SIG-M5 (cell line): Measurements from ENCODE around the gene PROSER2.

Experiments
- DNase-seq: peaks from one replicate; lab custom pipeline; 2025; lab: John Stamatoyannopoulos, UW

The PROSER2 gene

GRCh38 chr10:11869743-11870460 lies 46.7 kb downstream of the PROSER2 start:
- DNase-seq = no peak

- no peak for DNase-seq
These were observed 47.3 kb downstream of the PROSER2 start for GRCh38 chr10:11870461-11870780.

DNA sequence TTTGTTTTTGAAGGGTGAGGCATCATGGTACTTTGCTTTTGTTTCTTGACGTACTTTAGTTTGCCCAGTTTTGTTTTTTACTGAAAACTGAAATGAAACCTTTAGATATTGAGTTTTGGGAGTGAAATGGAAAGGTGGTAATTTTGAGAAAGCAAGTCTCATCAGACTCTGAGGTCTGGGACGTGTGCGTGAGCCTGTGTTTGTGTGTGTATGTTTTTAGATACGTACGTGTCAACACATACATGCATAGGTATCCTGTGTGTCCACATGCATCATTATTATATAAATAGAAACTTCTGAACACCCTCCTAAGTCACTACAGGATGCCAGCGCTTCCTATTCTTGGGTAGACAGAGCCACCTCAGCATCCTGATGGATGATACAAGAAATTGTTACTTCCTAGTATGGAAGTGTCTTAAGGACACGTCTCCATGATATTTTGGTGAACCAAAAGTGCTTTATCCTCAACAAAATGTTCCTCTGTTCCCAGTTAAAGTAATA lies 47.8 kb downstream of the PROSER2 start:
- DNase-seq = no peak

DNA sequence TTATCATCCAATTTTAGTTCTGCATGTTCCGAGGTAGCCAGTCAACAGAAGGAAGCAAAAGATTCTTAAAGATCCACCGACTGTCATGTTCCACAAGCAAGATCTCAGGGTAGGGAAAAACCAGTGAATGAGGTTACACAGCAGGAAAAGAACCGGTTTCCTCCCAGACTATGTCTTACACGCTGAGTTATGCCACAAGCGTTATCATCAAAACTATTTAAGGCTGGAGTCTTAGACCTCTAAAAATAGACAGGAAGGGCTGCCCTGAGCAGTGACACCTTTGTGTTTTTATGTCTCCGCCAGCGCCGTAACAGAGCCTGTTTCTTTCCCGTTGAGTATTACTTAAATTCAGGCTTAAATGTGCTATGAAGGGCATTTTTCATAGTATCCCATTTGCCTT lies 48.3 kb downstream of the PROSER2 start:
- no peak for DNase-seq

DNA sequence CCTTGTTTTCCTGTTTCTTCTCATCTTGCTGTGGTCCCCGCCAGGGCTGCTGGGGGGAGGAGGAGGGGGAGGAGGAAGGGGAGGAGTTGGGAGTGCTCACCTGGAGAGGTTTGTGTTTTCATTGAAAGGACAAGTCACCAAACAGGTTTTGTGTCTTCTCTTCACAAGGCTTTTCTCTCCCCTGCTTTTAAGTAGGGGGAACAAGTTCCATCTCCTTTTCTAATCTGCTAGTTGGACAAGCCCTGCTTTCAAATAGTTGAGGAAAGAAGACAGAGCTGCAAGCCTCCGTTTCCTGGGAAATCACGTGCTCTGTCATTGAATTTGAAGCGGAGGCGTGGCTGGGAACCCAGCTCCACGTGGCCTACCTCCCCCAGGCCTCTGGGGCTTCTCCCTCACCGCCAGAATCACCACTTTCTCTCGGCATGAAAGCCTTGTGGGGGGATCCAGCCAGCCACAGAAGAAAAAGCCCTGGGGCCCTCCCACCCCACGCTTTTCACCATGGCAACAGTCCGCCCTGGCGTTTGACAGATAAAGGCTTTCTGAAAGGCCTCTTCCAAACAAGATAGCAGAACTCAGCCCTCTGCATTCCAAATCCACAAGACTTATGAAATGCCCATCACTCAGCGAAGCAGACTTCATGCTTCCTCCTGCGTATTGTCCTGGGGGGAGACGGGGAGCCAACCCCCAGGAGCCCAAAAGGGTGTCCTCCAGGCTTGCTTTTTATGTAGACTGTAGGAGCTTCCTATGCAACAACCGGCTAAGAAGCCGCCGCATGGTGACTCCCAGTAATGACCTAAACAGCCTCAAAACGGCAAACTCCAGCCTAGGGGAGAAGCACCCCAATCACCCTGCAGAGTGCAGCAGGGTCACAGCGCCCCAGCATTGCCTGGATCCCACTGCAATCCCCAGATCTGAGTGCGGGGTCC lies 51.7 kb downstream of the PROSER2 start:
- no peak for DNase-seq

DNA sequence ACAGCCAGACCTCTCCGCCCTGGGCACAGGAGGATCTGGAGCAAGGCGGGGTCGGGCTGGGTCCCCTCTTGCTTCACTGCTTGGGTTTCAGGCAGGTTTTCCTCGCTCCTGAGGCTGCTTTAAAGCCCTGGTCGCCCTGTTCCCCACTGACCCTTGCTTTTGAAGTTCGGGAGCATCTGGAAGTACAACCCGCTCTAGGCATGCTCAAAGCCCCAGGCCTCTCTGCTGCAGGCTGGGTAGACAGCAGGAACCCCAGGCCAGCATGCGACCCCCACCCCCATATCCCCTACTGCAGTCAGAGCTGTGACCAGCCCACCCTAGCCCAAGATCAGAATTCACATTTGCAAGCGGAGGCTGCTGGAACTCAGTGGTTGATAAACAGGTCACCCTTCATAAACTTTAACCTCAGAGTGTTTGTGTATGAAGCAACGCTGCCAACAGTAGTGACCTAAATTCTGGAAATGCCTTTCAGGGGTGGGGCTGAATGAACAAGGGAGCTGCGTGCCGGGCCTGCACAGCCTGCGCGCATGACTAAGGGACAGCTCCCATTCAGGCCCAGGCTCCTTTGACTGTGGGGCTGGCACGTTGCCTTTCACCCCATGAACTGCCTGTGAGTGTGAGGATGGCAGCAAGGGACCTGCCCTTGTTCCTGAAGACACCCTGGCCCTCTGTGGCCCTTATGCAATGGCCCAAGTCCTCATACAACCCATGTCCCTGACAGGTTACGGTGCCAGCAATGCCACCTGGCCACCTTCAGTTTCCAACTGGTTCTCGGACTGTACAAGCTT lies 52.5 kb downstream of the PROSER2 start:
- DNase-seq = no peak

DNA sequence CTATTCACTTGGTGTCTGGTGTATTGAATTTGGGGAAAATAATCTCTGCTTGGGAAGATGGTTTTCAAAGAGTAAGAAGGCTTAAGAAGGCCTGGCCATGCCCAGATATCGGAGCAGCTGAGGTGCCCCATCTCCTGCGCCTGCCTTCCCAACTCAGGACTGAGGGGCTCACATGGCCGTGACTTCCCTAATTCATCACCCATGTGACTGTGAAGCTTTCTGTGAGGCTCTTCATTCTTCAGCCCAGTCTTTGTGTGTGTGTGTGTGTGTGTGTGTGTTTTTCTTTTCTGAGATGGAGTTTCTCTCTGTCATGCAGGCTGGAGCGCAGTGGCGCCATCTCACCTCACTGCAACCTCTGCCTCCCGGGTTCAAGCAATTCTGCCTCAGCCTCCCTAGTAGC lies 53.2 kb downstream of the PROSER2 start:
- no peak for DNase-seq

DNA sequence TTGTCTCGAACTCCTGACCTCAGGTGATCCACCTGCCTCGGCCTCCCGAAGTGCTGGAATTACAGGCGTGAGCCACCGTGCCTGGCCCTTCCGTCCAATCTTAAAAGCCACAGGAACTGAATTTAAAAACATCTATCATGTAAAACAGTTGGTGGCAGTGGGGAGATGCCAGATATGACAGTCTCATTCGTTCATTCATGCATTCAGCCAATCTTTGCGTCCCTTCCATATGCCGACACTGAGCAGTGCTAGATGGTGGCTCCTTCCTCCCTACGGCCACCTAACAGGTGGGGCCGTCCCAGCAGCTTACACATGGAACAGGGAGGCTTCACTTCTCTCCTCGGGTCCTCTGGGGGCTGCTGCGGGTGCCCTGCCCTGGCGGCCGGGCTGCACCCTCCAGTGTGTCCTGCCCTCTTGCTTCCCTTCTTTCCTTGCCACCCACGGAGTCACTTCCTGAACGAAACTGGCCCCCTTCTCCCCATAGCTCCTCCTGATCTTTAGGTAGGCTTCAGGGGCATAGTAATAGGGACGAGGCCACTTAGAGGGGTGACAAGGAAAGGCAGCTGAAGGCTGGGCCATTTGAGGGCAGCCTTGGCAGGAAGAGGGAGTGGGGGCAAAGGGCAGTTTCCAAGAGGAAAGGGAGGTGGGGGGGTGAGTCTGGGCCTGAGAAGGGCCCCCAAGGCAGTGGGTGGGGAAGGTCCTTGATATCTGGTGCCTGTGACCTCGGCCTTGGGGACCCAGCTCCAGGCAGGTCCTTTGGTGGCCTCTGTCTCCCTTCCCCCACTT lies 53.8 kb downstream of the PROSER2 start:
- DNase-seq = no peak

- no peak for DNase-seq
These were observed 54.4 kb downstream of the PROSER2 start for GRCh38 chr10:11877591-11877905.

- DNase-seq = no peak
These were observed 55.6 kb downstream of the PROSER2 start for GRCh38 chr10:11878776-11879175.

DNA sequence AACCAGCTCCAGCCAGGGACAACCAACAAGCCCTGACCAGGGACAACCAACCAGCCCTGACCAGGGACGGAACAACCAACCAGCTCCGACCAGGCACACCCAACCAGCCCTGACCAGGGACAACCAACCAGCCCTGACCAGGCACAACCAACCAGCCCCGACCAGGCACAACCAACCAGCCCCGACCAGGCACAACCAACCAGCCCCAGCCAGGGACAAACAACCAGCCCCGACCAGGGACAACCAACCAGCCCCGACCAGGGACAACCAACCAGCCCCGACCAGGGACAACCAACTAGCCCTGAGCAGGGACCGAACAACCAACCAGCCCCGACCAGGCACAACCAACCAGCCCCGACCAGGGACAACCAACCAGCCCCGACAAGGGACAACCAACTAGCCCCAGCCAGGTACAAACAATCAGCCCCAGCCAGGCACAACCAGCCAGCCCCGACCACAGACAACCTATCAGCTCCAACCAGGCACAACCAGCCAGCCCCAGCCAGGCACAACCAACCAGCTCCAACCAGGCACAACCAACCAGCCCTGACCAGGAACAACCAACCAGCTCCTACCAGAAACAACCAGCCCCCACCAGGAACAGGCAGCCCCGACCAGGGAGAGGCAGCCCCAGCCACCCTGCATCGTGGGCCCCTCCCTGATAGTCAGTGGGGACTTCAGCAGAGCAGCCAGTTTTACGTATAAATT lies 56.4 kb downstream of the PROSER2 start:
- DNase-seq = no peak

- DNase-seq = no peak
These were observed 57.2 kb downstream of the PROSER2 start for GRCh38 chr10:11880151-11881029.

- DNase-seq = no peak
These were observed 57.9 kb downstream of the PROSER2 start for GRCh38 chr10:11881030-11881476.

DNA sequence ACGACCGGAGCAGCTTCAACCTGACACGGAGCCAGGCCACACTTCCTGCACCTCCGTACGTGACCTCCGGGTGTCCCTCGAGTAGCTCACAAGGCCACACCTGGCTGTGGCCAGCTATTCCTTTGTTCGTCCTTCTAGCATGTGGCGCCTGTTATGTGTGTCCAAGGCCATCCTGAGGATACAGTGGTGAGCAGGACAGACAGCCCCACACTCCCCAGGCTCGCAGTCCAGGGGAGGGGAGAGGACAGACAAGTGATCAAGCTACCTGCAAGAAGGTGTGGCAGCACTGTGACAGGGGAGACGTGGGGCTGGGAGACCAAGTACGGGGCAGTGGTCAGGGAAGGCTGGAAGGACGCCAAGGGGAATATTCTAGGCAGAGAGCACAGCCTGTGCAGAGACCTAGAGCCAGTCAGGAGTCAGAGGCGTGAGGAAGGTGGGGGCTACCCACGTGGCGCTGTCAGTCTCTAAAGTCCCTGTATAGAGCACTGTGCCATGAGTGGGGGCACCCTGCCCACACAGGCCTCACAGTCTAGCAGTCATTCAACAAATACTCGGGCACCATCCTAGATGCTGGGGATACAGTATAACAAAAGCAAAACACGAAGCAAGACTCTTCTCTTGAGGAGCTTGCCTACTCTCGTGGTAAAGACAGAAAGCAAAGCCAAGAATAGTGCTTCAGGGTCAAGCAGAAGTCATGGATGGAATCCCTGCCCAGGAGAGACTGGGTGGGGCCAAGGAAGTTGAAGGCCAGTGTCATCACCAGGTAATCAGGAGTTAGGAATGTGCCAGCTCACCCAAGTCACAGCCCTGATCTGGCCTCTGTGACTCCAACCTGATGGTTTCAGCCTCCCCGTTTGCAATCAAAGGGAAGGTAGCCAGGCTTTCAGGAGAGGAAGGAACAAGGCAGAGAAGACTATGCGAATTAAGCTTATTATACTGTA lies 58.6 kb downstream of the PROSER2 start:
- DNase-seq = no peak

GRCh38 chr10:11882646-11883375 lies 59.7 kb downstream of the PROSER2 start:
- DNase-seq = no peak

GRCh38 chr10:11884706-11885423 lies 61.7 kb downstream of the PROSER2 start:
- DNase-seq = no peak

DNA sequence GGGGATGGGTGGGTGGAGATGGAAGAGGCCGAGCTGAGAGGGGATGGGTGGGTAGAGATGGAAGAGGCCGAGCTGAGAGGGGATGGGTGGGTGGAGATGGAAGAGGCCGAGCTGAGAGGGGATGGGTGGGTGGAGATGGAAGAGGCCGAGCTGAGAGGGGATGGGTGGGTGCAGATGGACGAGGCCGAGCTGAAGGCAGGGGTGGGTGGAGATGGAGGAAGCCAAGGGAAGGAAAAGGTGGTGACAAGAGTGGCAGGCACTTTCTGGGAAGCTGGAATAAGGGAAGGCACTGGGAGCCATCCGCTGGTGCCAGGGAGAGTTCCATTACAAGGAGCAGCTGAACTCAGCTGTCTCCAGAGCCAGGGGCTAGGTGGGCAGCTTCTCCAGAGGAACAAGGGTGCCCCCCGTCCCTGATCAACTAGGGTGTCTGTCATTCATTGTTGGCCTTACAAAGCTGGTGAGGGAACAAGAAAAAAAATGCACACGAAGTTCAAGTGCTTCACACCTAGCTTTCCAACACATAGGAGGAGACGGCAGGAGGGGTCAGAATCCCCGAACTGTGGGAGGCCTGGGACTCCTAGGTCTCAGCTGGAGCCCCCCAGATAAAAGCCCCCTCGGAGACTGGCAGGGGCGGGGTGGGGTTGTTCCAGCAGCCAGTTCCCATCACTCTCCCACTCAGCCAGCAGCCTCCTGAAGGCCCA lies 62.4 kb downstream of the PROSER2 start:
- no peak for DNase-seq
